NCI-H2107 treated with DMSO at 0.1 percent for 48 hours (cell line): ENCODE results near the gene GPR183.

Experiments used
- DNase-seq: peaks from one replicate; lab custom pipeline; 2025; ENCODE audit not compliant: unreplicated experiment; lab: John Stamatoyannopoulos, UW

GPR183 gene

GRCh38 chr13:99295488-99296252 lies 11.5 kb downstream of the GPR183 start:
- DNase-seq = no peak

DNA sequence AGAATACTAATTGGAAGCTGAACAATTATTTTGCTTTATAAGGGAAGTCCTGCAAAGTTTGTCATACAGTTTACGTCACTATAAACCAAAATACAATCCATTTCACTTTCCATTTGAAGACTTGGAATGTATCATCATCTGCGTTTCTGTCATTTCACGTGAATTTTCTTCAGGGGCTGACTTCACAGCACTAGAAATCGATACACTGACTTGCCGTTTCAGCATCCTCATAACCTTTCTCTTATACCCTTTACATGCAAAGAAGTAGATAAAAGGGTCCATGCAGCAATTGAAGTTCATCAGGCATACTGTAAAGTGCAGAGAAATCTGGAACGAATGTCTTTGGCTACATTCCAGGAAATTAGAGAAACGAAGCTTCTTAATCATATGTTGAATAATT lies 12.2 kb downstream of the GPR183 start:
- DNase-seq = no peak

DNA sequence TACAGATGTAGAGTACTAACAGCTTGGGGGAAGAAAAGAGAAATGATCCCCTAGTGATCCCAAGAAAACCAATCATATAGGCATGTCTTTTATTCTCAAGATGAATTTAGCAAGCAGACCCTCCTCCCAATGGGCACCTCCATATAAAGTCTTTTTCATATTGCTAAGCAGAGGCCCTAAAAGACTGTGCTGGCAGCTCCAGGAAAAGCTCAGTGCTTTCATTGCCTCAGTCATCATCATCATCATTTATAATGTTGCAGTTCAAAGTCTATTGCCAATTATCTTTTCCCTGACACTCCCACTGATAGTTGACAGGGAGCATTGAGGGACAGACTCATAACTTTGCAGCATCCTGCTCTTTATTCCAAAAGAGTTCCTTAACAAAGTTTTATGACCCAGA lies 13.0 kb downstream of the GPR183 start:
- no peak for DNase-seq

GRCh38 chr13:99293178-99293577 lies 14.0 kb downstream of the GPR183 start:
- no peak for DNase-seq

- no peak for DNase-seq
Observed at GRCh38 chr13:99290894-99291293, 16.3 kb downstream of the GPR183 start.

- DNase-seq = no peak
Observed at GRCh38 chr13:99289674-99290337, 17.4 kb downstream of the GPR183 start.

GRCh38 chr13:99289271-99289670 lies 17.9 kb downstream of the GPR183 start:
- DNase-seq = no peak

DNA sequence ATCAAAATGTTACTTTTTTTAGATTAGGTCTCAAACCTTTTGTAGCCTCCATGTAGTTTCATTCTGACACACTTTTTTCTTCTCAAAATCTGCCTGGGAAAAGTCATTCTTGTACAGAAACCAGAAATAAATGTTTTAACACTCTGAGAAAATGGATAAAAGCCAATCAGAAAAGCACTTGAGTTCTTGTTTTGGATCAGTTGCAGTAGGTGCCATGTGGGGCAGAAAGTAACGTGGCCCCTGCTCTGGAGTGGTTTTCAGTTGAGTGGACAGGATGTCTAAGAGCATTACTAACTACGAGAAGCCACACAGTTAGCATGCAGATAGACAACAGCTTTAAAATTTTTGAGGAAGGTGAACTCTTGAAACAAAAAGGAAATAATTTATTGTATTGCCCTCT lies 19.1 kb downstream of the GPR183 start:
- no peak for DNase-seq

DNA sequence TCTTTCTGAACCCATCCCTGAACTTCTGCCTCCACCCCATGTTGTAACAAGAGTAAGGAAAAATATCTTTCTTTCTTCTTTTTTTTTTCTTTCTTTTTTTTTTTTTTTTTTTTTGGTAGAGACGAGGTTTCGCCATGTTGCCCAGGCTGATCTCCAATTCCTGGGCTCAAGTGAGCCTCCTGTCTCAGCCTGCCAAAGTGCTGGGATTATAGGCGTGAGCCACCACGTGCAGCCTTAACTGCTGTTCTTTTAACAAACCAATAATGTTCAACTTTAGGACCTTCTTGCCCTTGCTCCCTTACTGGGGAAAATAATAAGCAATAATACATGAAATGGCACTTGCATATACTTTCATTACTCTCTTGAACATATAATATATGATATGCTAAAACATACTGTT lies 19.6 kb downstream of the GPR183 start:
- DNase-seq = no peak

DNA sequence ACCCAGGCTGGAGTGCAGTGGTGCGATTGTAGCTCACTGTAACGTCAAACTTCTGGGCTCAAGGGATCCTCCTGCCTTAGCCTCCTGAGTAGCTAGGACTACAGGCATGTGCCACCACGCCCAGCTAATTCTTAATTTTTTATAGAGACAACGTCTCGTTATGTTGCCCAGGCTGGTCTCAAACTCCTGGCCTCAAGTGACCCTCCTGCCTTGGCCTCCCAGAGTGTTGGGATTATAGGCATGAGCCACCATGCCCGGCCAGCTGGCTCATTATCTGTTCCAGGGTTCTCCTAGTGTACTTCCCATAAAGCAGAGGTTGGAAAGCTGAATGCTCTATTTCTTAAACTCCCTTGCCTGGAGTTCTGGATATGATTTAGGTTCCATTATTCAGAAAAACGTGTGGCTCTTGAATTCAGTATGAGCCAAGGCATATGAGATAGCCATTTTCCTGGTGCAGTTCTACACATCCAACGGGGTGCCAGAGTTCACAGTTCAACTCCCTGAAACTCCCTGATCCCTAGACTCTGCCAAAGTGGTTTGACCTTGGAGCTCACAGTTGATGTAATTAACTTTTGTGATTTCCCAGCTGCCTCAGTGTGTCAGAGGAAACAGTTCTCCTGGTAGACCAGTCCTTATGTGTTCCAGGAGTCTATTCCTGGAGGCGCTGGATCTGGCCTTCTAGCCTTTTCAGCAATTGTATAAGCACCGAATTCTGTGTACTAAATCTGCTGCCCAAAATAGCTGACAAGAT lies 21.6 kb downstream of the GPR183 start:
- DNase-seq = no peak

DNA sequence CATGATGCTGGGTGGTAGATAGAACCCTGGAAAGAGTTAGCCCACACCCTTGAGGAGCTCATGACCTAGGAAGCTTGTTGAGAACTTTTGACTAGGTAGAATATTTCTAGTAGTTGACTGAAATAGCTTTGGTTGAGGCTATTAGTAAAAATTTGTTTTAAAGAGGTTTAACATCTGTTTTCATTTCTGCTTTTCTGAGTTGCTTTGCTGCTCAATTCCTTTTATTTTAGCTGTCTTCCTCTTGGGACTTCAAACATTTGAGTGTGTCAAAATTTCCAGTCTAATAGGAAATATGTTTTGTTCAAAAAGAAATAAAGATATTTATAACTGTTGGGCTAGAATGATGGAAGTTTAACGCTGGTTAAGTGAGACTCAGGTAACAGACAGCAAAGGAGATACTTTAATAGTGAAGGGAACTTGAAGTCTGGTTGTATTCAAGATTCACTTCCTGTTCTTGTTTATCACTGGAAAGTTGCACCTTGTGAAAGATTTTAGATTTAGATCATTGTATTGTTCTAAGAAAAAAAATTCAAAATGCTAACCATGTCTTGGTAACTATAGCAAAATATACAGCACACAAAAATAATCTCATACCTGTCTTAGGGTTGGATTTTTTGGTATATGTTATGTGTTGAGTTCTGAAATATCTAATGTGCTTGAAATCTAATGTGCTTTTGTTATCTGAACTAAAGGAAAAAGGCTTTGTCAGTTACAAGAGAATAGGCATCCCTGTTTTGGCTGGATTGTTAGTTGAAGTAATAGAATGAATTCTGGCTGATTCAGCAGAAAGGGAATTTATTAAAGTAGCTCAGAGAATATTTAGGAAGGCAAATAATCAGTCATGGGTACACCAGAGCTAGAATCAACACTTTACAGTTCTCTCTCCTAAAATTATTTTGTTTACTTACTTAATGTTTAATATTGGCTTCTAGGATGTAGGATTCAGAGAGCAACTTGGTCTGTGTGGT lies 24.7 kb downstream of the GPR183 start:
- no peak for DNase-seq

DNA sequence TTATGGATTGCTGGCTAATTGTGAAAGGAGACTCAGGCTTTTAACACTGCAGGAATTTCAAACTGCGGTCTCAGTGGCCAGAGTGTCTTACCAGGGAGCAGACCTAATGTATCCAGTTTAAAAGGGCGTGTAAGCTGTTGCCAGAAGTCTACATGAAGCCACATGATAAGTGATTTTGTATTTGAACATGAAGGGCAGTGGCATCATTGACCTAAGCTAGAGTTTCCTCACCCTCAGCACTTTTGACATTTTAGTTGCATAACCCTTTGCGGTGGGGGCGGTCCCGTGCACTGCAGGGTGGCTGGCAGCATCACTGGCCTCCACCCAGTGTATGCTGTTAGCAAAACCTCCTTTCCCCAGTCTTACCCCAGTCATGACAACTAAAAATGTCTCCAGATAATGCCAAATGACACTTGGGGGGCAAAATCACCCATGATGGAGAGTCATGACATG lies 25.4 kb downstream of the GPR183 start:
- DNase-seq = no peak

GRCh38 chr13:99280166-99280565 lies 27.0 kb downstream of the GPR183 start:
- DNase-seq = no peak

DNA sequence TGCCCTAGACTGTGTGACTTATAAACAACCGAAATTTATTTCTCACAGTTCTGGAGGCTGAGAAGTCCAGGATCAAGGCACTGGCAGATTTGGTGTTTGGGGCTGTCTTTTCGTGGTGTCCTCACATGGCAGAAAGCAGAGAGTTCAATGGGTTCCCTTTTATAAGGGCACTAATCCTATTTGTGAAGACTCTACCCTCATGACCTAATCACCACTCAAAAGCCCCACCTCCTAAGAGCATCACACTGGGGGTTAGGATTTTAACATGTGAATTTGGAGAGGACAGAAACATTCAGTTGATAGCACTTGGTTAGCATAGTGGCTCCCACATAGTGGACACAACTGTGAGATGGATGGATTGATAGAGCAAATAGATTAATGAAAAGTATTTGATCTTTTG lies 27.6 kb downstream of the GPR183 start:
- DNase-seq = no peak

DNA sequence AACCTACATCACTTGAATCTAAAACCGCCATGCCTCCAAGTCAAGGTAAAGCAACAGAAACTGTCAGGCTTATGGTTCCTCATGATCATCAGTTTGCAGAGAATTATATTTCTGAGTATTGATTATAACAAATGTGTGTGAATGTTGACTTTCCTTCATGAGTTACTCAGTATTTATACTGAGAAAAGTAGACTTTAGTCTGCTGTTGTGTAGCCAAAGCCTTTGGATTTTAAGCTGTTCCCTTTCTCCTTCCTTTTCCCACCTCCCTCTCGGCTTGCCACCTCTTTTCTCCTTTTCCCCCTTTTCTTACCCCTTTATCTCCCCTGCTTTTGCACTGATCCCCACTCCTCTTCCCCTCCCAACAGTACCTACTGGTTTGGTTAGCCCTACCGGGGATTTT lies 28.4 kb downstream of the GPR183 start:
- no peak for DNase-seq

- DNase-seq = no peak
Observed at GRCh38 chr13:99278200-99278599, 29.0 kb downstream of the GPR183 start.

DNA sequence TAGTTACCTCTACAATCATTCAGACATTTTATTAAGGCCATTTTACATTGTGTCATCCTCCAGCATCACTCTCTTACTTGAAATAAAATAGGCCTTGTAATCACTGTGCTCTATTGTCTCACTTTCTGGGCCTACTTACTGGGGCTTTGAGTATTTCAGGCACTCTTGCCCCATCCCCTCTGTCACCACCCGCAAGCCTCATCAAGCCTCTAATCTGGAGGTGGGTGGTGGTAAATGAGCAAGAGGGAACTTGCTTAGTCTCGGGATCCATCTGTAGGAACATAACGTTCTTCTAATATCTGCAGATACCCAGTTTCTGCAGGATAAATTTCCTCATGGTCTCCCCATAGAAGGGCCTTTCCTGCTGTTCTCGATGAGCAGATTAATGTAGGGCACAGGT lies 29.6 kb downstream of the GPR183 start:
- DNase-seq = no peak

DNA sequence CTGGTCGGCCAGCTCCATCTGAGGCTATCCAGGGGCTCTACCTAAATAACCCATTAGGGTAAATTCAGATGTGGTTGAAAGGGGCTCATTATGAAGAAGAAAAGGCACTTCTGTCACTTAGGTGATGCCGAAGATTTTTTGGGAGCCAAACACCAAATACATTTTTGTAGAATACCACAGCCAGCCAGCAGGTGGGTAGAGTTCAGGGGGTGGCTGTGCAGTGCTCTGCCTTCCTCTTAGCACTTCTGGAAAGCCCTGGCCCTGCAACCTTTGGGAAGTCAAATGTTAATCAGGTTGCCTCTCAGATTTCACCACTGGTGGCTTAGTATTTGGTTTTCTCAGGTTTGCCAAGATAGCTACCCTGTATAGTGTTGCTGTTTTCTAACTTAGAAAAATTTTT lies 30.5 kb downstream of the GPR183 start:
- DNase-seq = no peak

- DNase-seq = no peak
Observed at GRCh38 chr13:99275093-99275469, 32.1 kb downstream of the GPR183 start.

DNA sequence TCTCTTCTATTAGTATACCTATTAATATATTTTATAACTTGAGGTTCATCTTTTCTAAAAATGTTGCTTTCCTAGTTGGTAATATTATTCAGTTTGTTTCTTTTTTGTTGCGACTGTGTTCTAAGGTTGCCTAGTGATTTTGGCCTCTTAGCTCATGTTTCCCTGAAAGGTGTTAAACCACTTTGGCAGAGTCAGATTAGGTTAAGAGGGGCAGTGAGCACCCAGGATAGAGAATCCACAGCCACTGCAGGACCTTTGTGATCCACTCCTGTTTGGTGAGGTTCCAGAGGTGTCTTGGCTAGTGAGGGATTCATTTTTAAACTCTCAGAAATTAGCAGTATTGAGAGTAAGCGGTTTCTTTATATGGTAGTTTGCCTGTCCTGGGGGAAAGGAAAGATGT lies 34.1 kb downstream of the GPR183 start:
- DNase-seq = no peak

DNA sequence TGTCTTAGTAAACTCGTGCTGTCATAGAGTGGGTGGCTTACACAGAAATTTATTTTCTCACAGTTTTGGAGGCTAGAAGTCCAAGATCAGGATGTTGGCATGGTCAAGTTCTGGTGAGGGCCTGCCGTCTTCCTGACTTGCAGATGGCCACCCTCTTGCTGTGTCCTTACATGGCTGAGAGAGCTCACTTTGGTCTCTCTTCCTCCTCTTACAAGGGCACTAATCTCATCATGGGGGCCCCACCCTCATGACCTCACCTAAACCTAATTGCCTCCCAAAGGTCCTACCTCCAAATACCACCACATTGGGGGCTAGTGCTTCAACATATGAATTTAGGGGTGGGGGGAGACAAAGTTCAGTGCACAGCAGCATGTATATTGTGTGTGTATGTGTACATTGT lies 34.7 kb downstream of the GPR183 start:
- no peak for DNase-seq
